ENCODE data around the gene TMEM38B.

Gene TMEM38B

GRCh38 chr9:105681724-105682123 is 12.6 kb upstream of the TMEM38B start:
- no peaks in the 10 kb centered on the region for H3K79me2 ChIP-seq (ENCODE audit: control insufficient read depth, insufficient read depth, low read length, unreplicated experiment)
- no peaks in the 10 kb centered on the region for H3K27me3 ChIP-seq (ENCODE audit: insufficient read depth, low read length)
- no peaks in the 10 kb centered on the region for H3K36me3 ChIP-seq (ENCODE audit: insufficient read depth, low read length)
- H3K27ac ChIP-seq (ENCODE audit: low read depth, low read length) = no peak overlapping the region
- H3K4me3 ChIP-seq (ENCODE audit: low read depth, low read length) = no peak overlapping the region
- no peak overlapping the region for H2AFZ ChIP-seq (ENCODE audit: low read length, unreplicated experiment)
- H3K4me1 ChIP-seq (ENCODE audit: control insufficient read depth, insufficient read depth, low read length, unreplicated experiment) = no peaks in the 10 kb centered on the region

GRCh38 chr9:105683688-105684275 is 10.6 kb upstream of the TMEM38B start:
- Histone ChIP-seq H3K4me3 (ENCODE audit: low read depth, low read length) (no peak overlapping the region), H3K4me1 (ENCODE audit: control insufficient read depth, insufficient read depth, low read length, unreplicated experiment) (no peaks in the 10 kb centered on the region), H2AFZ (ENCODE audit: low read length, unreplicated experiment) (no peak overlapping the region), H3K79me2 (ENCODE audit: control insufficient read depth, insufficient read depth, low read length, unreplicated experiment) (no peaks in the 10 kb centered on the region), H3K27ac (ENCODE audit: low read depth, low read length) (no peak overlapping the region), H3K27me3 (ENCODE audit: insufficient read depth, low read length) (peaks cover 9% of the 10 kb centered on the region; the same call in 1 of the 2 replicates), H3K36me3 (ENCODE audit: insufficient read depth, low read length) (no peaks in the 10 kb centered on the region)

- Histone ChIP-seq H3K27ac (ENCODE audit: low read depth, low read length) (no peak overlapping the region), H3K4me3 (ENCODE audit: low read depth, low read length) (no peak overlapping the region), H3K36me3 (ENCODE audit: insufficient read depth, low read length) (no peaks in the 10 kb centered on the region), H3K4me1 (ENCODE audit: control insufficient read depth, insufficient read depth, low read length, unreplicated experiment) (no peaks in the 10 kb centered on the region), H3K27me3 (ENCODE audit: insufficient read depth, low read length) (peaks cover 15% of the 10 kb centered on the region), H3K79me2 (ENCODE audit: control insufficient read depth, insufficient read depth, low read length, unreplicated experiment) (no peaks in the 10 kb centered on the region), H2AFZ (ENCODE audit: low read length, unreplicated experiment) (no peak overlapping the region)
Observed at GRCh38 chr9:105686936-105687335, 7.4 kb upstream of the TMEM38B start.

GRCh38 chr9:105690742-105691141 is 3.6 kb upstream of the TMEM38B start:
- H3K27ac ChIP-seq (ENCODE audit: low read depth, low read length) = no peak overlapping the region
- no peaks in the 10 kb centered on the region for H3K79me2 ChIP-seq (ENCODE audit: control insufficient read depth, insufficient read depth, low read length, unreplicated experiment)
- no peak overlapping the region for H2AFZ ChIP-seq (ENCODE audit: low read length, unreplicated experiment)
- peaks cover 24% of the 10 kb centered on the region for H3K27me3 ChIP-seq (ENCODE audit: insufficient read depth, low read length)
- H3K4me3 ChIP-seq (ENCODE audit: low read depth, low read length) = no peak overlapping the region
- H3K4me1 ChIP-seq (ENCODE audit: control insufficient read depth, insufficient read depth, low read length, unreplicated experiment) = peaks cover 6% of the 10 kb centered on the region
- H3K36me3 ChIP-seq (ENCODE audit: insufficient read depth, low read length) = no peaks in the 10 kb centered on the region

- peaks cover 16% of the 10 kb centered on the region for H3K27me3 ChIP-seq (ENCODE audit: insufficient read depth, low read length)
- H3K4me1 ChIP-seq (ENCODE audit: control insufficient read depth, insufficient read depth, low read length, unreplicated experiment) = peaks cover 16% of the 10 kb centered on the region
- no peak overlapping the region for H3K27ac ChIP-seq (ENCODE audit: low read depth, low read length)
- H3K4me3 ChIP-seq (ENCODE audit: low read depth, low read length) = peak overlapping the region; percentile 87
- peak overlapping the region; percentile 73 for H2AFZ ChIP-seq (ENCODE audit: low read length, unreplicated experiment)
- no peaks in the 10 kb centered on the region for H3K36me3 ChIP-seq (ENCODE audit: insufficient read depth, low read length)
- H3K79me2 ChIP-seq (ENCODE audit: control insufficient read depth, insufficient read depth, low read length, unreplicated experiment) = peaks cover 7% of the 10 kb centered on the region
Observed at GRCh38 chr9:105693435-105694189, 729 bp upstream of the TMEM38B start.

- Histone ChIP-seq H3K36me3 (ENCODE audit: insufficient read depth, low read length) (no peaks in the 10 kb centered on the region), H3K27me3 (ENCODE audit: insufficient read depth, low read length) (peaks cover 12% of the 10 kb centered on the region), H2AFZ (ENCODE audit: low read length, unreplicated experiment) (peak overlapping the region; percentile 89), H3K79me2 (ENCODE audit: control insufficient read depth, insufficient read depth, low read length, unreplicated experiment) (peaks cover 17% of the 10 kb centered on the region), H3K27ac (ENCODE audit: low read depth, low read length) (peak overlapping the region; percentile 30; the same call in 1 of the 2 replicates), H3K4me1 (ENCODE audit: control insufficient read depth, insufficient read depth, low read length, unreplicated experiment) (peaks cover 20% of the 10 kb centered on the region), H3K4me3 (ENCODE audit: low read depth, low read length) (peak overlapping the region; percentile 87)
Observed at GRCh38 chr9:105694848-105695581, 674 bp downstream of the TMEM38B start.

GRCh38 chr9:105696219-105696793 is 2.0 kb downstream of the TMEM38B start:
- Histone ChIP-seq H3K4me1 (ENCODE audit: control insufficient read depth, insufficient read depth, low read length, unreplicated experiment) (peaks cover 20% of the 10 kb centered on the region), H3K36me3 (ENCODE audit: insufficient read depth, low read length) (no peaks in the 10 kb centered on the region), H2AFZ (ENCODE audit: low read length, unreplicated experiment) (no peak overlapping the region), H3K27me3 (ENCODE audit: insufficient read depth, low read length) (peaks cover 9% of the 10 kb centered on the region), H3K27ac (ENCODE audit: low read depth, low read length) (no peak overlapping the region), H3K79me2 (ENCODE audit: control insufficient read depth, insufficient read depth, low read length, unreplicated experiment) (peaks cover 23% of the 10 kb centered on the region), H3K4me3 (ENCODE audit: low read depth, low read length) (no peak overlapping the region)

- no peaks in the 10 kb centered on the region for H3K36me3 ChIP-seq (ENCODE audit: insufficient read depth, low read length)
- peaks cover 23% of the 10 kb centered on the region for H3K79me2 ChIP-seq (ENCODE audit: control insufficient read depth, insufficient read depth, low read length, unreplicated experiment)
- H3K27me3 ChIP-seq (ENCODE audit: insufficient read depth, low read length) = peaks cover 9% of the 10 kb centered on the region
- H2AFZ ChIP-seq (ENCODE audit: low read length, unreplicated experiment) = no peak overlapping the region
- no peak overlapping the region for H3K27ac ChIP-seq (ENCODE audit: low read depth, low read length)
- H3K4me1 ChIP-seq (ENCODE audit: control insufficient read depth, insufficient read depth, low read length, unreplicated experiment) = peaks cover 20% of the 10 kb centered on the region
- H3K4me3 ChIP-seq (ENCODE audit: low read depth, low read length) = peak overlapping the region; percentile 2; the same call in 1 of the 2 replicates
Observed at GRCh38 chr9:105697871-105698270, 3.5 kb downstream of the TMEM38B start.

GRCh38 chr9:105698348-105698870 is 4.1 kb downstream of the TMEM38B start:
- H3K79me2 ChIP-seq (ENCODE audit: control insufficient read depth, insufficient read depth, low read length, unreplicated experiment) = peaks cover 23% of the 10 kb centered on the region
- H3K36me3 ChIP-seq (ENCODE audit: insufficient read depth, low read length) = no peaks in the 10 kb centered on the region
- H3K4me3 ChIP-seq (ENCODE audit: low read depth, low read length) = peak overlapping the region; percentile 2; the same call in 1 of the 2 replicates
- peaks cover 3% of the 10 kb centered on the region; the same call in 1 of the 2 replicates for H3K27me3 ChIP-seq (ENCODE audit: insufficient read depth, low read length)
- no peak overlapping the region for H3K27ac ChIP-seq (ENCODE audit: low read depth, low read length)
- H3K4me1 ChIP-seq (ENCODE audit: control insufficient read depth, insufficient read depth, low read length, unreplicated experiment) = peaks cover 19% of the 10 kb centered on the region
- no peak overlapping the region for H2AFZ ChIP-seq (ENCODE audit: low read length, unreplicated experiment)

- Histone ChIP-seq H3K4me1 (ENCODE audit: control insufficient read depth, insufficient read depth, low read length, unreplicated experiment) (peaks cover 14% of the 10 kb centered on the region), H2AFZ (ENCODE audit: low read length, unreplicated experiment) (no peak overlapping the region), H3K27ac (ENCODE audit: low read depth, low read length) (no peak overlapping the region), H3K27me3 (ENCODE audit: insufficient read depth, low read length) (no peaks in the 10 kb centered on the region), H3K36me3 (ENCODE audit: insufficient read depth, low read length) (no peaks in the 10 kb centered on the region), H3K4me3 (ENCODE audit: low read depth, low read length) (no peak overlapping the region), H3K79me2 (ENCODE audit: control insufficient read depth, insufficient read depth, low read length, unreplicated experiment) (peaks cover 23% of the 10 kb centered on the region)
Observed at GRCh38 chr9:105700668-105701067, 6.3 kb downstream of the TMEM38B start.

All from ACC112 (cell line).